Measurements from ENCODE around the gene CFAP221.

The CFAP221 gene

DNA sequence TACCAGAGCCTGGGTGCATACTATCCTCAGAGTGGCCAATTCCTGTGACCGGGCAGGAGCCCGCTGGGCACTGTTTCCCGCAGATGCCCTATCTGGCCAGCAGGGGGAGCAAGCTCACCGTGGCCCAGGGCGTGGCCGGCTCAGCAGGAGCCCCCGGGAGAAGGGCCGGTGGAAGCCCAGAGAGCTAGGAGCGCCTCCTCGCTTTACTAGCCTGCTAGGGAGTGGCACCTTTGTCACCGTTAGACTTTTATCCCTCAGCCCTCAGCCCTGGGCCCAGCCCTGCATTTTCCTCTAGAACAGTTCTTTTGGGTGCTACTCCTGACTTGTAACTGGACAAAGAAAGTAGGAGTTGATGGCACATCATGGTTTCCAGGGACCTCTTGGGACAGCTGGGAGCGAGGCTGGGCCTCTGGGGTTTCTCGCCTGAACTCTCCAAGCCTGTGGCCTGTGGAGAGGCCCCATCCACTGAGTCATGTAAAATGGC lies 158.7 kb downstream of the CFAP221 start:
- peak; percentile 66 for DNase-seq

DNA sequence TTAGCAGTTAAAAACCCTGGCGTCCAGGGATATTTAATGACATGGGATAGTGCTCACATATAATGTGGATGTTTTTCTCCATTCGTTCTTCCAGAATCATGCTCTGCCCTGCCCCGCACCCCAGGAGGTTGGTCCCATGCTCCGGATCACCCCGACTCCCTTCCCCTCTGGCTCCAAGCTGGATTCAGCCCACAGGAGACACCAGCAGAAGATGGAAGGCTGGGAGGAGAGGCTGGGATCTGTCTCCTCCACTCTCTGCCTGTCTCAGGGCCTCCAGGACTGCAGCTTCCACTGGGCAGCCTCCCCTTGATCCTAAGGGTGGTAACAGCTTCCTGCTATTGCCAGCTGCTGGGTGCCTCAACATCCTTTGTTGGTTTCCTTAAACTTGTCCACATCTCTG lies 159.3 kb downstream of the CFAP221 start:
- no peak for DNase-seq

DNA sequence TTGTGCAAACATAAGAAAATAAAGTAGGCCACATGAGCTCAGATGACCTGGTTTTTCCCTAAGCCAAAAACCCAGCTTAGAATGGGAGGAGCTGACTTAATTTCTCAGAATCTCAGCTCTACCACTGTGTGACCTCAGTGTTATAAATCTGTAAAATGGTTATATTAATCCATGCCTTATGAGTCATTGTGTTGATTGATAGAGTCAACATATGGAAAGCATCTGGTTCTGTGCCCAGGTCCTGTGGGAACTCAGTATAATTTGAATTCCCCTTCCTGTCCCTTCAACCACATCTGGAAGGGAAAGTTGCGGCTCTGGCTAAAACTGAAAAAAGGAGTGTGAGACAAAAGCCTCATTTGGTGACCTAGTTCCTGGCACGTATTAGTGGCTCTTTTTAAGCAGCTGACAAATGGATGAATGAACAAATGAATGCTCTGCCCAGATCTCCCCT lies 160.4 kb downstream of the CFAP221 start:
- no peak for DNase-seq

DNA sequence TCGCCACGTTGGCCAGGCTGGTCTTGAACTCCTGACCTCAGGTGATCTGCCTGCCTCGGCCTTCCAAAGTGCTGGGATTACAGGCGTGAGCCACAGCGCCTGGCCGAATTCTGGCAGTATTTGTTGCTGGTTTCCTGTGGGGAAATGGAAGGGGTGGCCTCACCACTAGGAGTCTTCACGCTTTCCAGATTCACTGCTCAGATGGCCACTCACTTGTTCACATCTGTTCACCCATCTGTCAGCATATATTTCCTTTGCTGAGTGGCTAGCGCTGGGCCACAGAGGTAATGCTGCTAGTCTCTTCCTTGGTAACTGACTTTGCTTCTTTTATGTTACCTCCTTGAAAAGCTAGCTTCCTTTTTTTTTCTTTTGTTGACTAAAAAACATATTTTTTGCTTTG lies 162.0 kb downstream of the CFAP221 start:
- no peak for DNase-seq
